ENCODE data around the gene GLI3.

GLI3 gene

GRCh38 chr7:42168512-42168911 lies 68.5 kb downstream of the GLI3 start:
- DNase-seq: no peak

GRCh38 chr7:42167631-42168236 lies 69.3 kb downstream of the GLI3 start:
- DNase-seq: no peak

- no peak for DNase-seq
Observed at GRCh38 chr7:42167206-42167605, 69.8 kb downstream of the GLI3 start.

- DNase-seq: no peak
Observed at GRCh38 chr7:42164881-42165428, 72.1 kb downstream of the GLI3 start.

- no peak for DNase-seq
Observed at GRCh38 chr7:42162560-42163325, 74.3 kb downstream of the GLI3 start.

GRCh38 chr7:42161719-42162118 lies 75.3 kb downstream of the GLI3 start:
- no peak for DNase-seq

- no peak for DNase-seq
Observed at GRCh38 chr7:42161110-42161509, 75.9 kb downstream of the GLI3 start.

- DNase-seq: no peak
Observed at GRCh38 chr7:42159130-42159529, 77.9 kb downstream of the GLI3 start.

- DNase-seq: no peak
Observed at GRCh38 chr7:42156967-42157721, 79.9 kb downstream of the GLI3 start.

GRCh38 chr7:42156291-42156865 lies 80.6 kb downstream of the GLI3 start:
- DNase-seq: no peak

GRCh38 chr7:42155584-42156290 lies 81.3 kb downstream of the GLI3 start:
- no peak for DNase-seq

GRCh38 chr7:42154173-42154572 lies 82.8 kb downstream of the GLI3 start:
- DNase-seq: no peak

GRCh38 chr7:42152329-42153205 lies 84.4 kb downstream of the GLI3 start:
- no peak for DNase-seq

GRCh38 chr7:42151309-42151708 lies 85.7 kb downstream of the GLI3 start:
- DNase-seq: no peak

GRCh38 chr7:42145539-42145938 lies 91.5 kb downstream of the GLI3 start:
- DNase-seq: no peak

- DNase-seq: no peak
Observed at GRCh38 chr7:42144604-42145003, 92.4 kb downstream of the GLI3 start.

GRCh38 chr7:42143711-42144600 lies 93.1 kb downstream of the GLI3 start:
- DNase-seq: no peak

GRCh38 chr7:42142089-42142488 lies 94.9 kb downstream of the GLI3 start:
- no peak for DNase-seq

GRCh38 chr7:42139751-42140150 lies 97.3 kb downstream of the GLI3 start:
- no peak for DNase-seq

- DNase-seq: no peak
Observed at GRCh38 chr7:42138691-42139090, 98.3 kb downstream of the GLI3 start.

- DNase-seq: no peak
Observed at GRCh38 chr7:42137941-42138340, 99.1 kb downstream of the GLI3 start.

Measured in activated T-cell treated with anti-CD3 and anti-CD28 coated beads, Interleukin-2, amount 50 U/mL, for 1 hour (primary cell).